Astrocyte of the spinal cord (primary cell): ENCODE results near the gene NFKBIL1.
A peak's percentile ranks its signal among the peaks of the same experiment; 100 is the strongest.

Experiments used
- DNase-seq: peaks from one replicate; pipeline ENCODE4 v3.0.0; 2011; ENCODE audit warnings: low read depth, low spot score
- H3K4me3 ChIP-seq: 2 replicates; pipeline ENCODE4 v1.5.1; 2011; ENCODE audit warnings: low read depth, mild to moderate bottlenecking, low read length, moderate library complexity
- CTCF ChIP-seq: IDR thresholded peaks from 2 replicates; pipeline ENCODE4 v1.5.1; 2012; ENCODE audit warnings: low read depth, mild to moderate bottlenecking, low read length, inconsistent platforms
- in situ Hi-C: cut with HindIII; loops from 2 replicates; pipeline ENCODE4 v1.10.0; 2017; ENCODE audit warnings: low sequenced_read_pairs

Gene NFKBIL1

GRCh38 chr6:31521835-31522234 lies 25.6 kb upstream of the NFKBIL1 start:
- in situ Hi-C loops, result no loop called here
- no peak for TF ChIP-seq CTCF
- DNase-seq, result no peak
- H3K4me3 ChIP-seq, result no peak overlapping the region

GRCh38 chr6:31525553-31525931 lies 21.9 kb upstream of the NFKBIL1 start:
- in situ Hi-C loops, result no loop called here
- no peak overlapping the region for H3K4me3 ChIP-seq
- no peak for TF ChIP-seq CTCF
- DNase-seq, result no peak

GRCh38 chr6:31525932-31526591 lies 21.3 kb upstream of the NFKBIL1 start:
- DNase-seq, result peak; percentile 18
- in situ Hi-C loops, result no loop called here
- no peak for TF ChIP-seq CTCF
- no peak overlapping the region for H3K4me3 ChIP-seq

GRCh38 chr6:31528307-31528777 lies 19.1 kb upstream of the NFKBIL1 start:
- H3K4me3 ChIP-seq, result no peak overlapping the region
- in situ Hi-C loops, result no loop called here
- no peak for DNase-seq
- no peak for TF ChIP-seq CTCF

- no peak for DNase-seq
- TF ChIP-seq CTCF, result no peak
- in situ Hi-C loops, result no loop called here
- H3K4me3 ChIP-seq, result no peak within 1 kb of the TSS
These were observed 18.5 kb upstream of the NFKBIL1 start, which contains the start of gene MCCD1 for GRCh38 chr6:31528821-31529328. Gene MCCD1, plus strand, starts transcription at chr6:31528962. Its CDS starts 53 bp downstream, at chr6:31529015.

GRCh38 chr6:31529329-31530150 lies 17.9 kb upstream of the NFKBIL1 start:
- no peak overlapping the region for H3K4me3 ChIP-seq
- no peak for DNase-seq
- in situ Hi-C loops, result no loop called here
- no peak for TF ChIP-seq CTCF
